ENCODE data around the gene IRF7.

IRF7 gene

DNA sequence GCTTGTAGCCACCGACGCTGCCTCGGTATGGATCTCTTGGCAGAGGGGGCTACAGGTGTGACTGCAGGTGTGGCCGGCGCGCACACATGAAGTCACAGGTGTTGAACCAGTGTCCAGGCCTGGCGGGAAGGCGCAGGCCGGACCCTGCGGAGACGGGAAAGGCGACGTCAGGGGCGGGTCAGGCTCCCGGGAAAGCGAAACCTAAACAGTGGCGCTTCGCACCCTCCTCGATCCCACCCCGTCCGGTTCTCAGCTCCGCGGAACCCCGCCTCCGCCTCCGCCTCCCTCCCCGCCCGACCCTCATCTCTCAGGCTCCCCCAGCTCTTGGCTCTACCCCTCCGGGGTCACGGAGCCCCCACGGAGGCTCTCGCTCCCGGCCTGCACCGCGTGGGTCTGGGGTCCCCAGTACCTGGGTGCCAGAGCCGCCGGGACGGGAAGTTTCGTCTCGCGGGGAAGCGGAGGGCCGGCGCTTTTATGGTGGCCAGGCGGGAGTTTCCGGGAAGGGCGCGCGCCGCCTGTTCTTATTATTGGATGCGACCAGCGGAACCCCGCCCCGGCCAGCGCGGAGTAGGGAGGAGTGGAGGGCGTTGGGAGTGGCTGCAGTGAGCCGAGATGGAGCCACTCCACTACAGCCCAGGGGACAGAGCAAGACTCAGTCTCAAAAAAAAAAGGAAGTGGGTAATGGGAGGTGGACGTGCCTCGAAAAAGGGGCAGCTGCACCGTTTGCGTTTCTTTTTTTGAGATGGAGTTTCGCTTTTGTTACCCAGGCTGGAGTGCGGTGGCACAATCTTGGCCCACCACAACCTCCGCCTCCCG is at the start of gene IRF7:
Gene IRF7 (minus strand): TSS at position 447 of the 816 bp plus-strand sequence. CDS start 586 bp downstream, outside the sequence.
- H3K36me3 ChIP-seq = peaks cover 47% of the 10 kb centered on the region
- H3K4me3 ChIP-seq (ENCODE audit: low read depth in 1 of 2, low read length in 1 of 2) = peak within 1 kb of the TSS; percentile 86 to 97
- peak within 1 kb of the TSS; percentile 92 for H3K27ac ChIP-seq
- H3K4me1 ChIP-seq (ENCODE audit: control insufficient read depth in 1 of 2, insufficient read depth in 1 of 2, low read depth in 1 of 2, low read length in 1 of 2) = peaks cover 31 to 32% of the 10 kb centered on the region in 2 experiments
- TF ChIP-seq, protein P1, sequence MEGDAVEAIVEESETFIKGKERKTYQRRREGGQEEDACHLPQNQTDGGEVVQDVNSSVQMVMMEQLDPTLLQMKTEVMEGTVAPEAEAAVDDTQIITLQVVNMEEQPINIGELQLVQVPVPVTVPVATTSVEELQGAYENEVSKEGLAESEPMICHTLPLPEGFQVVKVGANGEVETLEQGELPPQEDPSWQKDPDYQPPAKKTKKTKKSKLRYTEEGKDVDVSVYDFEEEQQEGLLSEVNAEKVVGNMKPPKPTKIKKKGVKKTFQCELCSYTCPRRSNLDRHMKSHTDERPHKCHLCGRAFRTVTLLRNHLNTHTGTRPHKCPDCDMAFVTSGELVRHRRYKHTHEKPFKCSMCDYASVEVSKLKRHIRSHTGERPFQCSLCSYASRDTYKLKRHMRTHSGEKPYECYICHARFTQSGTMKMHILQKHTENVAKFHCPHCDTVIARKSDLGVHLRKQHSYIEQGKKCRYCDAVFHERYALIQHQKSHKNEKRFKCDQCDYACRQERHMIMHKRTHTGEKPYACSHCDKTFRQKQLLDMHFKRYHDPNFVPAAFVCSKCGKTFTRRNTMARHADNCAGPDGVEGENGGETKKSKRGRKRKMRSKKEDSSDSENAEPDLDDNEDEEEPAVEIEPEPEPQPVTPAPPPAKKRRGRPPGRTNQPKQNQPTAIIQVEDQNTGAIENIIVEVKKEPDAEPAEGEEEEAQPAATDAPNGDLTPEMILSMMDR (IDR thresholded peaks at IDR 0.05) = peak; percentile 36
- no peaks in the 10 kb centered on the region for H3K9me3 ChIP-seq
- no peaks in the 10 kb centered on the region for H3K27me3 ChIP-seq

DNA sequence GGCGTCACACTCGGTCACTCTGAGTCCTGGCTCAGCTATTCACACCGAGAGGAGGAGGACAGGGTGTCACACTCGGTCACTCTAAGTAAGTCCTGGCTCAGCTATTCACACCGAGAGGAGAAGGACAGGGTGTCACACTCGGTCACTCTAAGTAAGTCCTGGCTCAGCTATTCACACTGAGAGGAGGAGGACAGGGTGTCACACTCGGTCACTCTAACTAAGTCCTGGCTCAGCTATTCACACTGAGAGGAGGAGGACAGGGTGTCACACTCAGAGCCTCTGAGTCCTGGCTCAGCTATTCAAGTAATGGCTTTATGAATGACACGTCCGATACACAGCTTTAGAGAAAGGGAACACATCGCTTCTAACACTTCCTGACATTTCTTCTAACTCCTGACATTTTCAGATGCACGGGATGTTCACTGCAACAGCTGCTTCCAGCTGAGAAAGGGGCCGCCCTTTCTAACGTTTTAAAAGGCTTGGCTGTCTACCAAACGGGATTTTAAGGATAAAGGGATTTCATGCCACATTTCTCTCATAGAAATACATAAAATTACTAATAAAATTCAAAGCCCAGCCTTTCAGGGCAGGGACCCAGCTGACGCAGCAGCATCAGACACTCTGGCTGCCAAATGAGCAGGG is 49.4 kb upstream of the IRF7 start:
- no peak overlapping the region for H3K27ac ChIP-seq
- H3K4me1 ChIP-seq (ENCODE audit: control insufficient read depth in 1 of 2, insufficient read depth in 1 of 2, low read depth in 1 of 2, low read length in 1 of 2) = no peaks in the 10 kb centered on the region
- no peaks in the 10 kb centered on the region for H3K27me3 ChIP-seq
- H3K9me3 ChIP-seq = no peaks in the 10 kb centered on the region
- H3K36me3 ChIP-seq = peaks cover 21% of the 10 kb centered on the region
- no peak overlapping the region for H3K4me3 ChIP-seq (ENCODE audit: low read depth in 1 of 2, low read length in 1 of 2)
- TF ChIP-seq, protein P1 (IDR thresholded peaks at IDR 0.05) = no peak

DNA sequence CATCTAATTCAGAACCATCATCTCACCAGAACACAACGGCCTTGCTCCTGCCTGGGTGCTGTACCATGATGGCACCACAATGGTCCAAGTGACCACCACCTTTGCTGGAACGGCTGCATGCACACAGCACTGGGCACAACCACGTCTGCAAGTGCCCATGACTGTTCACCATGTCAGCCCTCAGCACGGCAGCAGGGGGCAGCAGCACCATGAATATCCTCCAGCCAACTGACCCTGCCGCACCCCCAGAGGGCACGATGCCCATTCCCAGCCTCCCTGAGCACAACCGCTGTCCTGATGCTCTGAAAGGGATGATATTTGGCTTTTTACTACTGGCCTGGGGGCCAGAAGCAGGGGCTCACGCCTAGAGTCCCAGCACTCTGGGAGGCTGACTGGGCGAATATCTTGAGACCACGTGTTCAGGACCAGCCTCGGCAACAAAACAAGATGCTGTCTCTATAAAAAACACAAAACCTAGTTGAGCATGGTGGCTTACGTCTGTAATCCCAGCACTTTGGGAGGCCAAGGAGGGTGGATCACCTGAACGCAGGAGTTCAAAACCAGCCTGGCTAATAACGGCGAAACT is 47.0 kb upstream of the IRF7 start:
- Histone ChIP-seq H3K27ac (no peak overlapping the region), H3K27me3 (no peaks in the 10 kb centered on the region), H3K36me3 (peaks cover 41% of the 10 kb centered on the region), H3K4me1 (ENCODE audit: control insufficient read depth in 1 of 2, insufficient read depth in 1 of 2, low read depth in 1 of 2, low read length in 1 of 2) (no peaks in the 10 kb centered on the region), H3K9me3 (no peaks in the 10 kb centered on the region), H3K4me3 (ENCODE audit: low read depth in 1 of 2, low read length in 1 of 2) (no peak overlapping the region)
- TF ChIP-seq, protein P1 (IDR thresholded peaks at IDR 0.05) = peak; percentile 59

DNA sequence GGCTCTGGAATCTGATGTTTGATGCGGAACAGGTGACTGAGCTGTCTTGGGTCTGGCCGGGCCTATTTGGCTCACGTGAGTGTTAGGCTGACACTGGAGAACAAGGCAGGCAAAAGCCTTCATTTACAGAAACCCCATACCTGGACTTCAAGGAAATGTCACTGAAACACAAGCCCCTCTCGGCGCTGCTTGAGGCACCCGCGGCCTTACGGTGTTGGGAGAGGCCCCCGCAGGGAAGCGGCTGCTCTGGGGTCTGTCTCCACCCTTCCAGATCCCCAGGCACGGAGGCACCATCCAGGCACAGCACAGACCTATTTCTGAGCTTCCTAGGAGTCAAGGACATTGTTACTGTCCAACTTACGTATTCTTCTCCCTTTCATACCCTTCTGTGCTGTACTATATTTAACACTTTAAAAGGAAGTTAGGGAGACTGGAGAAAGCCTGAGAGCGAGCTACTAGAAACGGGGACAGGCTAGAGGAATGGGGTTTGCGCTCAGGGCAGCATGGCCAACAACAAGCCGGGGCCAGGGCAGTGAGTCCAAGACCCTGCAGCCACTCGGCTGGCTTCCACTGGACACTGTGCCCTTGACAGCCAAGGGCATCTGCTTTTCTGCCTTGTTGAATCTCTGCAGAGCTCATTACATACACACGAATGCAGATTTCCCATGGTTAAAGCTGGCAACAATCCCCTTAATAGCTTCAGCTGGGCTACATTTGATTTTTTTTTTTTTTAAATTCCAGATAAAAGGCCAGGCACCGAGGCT is 45.1 kb upstream of the IRF7 start:
- TF ChIP-seq, protein P1 (IDR thresholded peaks at IDR 0.05) = no peak
- H3K27me3 ChIP-seq = no peaks in the 10 kb centered on the region
- no peaks in the 10 kb centered on the region for H3K9me3 ChIP-seq
- peaks cover 49% of the 10 kb centered on the region for H3K36me3 ChIP-seq
- H3K4me1 ChIP-seq (ENCODE audit: control insufficient read depth in 1 of 2, insufficient read depth in 1 of 2, low read depth in 1 of 2, low read length in 1 of 2) = no peaks in the 10 kb centered on the region
- no peak overlapping the region for H3K27ac ChIP-seq
- H3K4me3 ChIP-seq (ENCODE audit: low read depth in 1 of 2, low read length in 1 of 2) = no peak overlapping the region

DNA sequence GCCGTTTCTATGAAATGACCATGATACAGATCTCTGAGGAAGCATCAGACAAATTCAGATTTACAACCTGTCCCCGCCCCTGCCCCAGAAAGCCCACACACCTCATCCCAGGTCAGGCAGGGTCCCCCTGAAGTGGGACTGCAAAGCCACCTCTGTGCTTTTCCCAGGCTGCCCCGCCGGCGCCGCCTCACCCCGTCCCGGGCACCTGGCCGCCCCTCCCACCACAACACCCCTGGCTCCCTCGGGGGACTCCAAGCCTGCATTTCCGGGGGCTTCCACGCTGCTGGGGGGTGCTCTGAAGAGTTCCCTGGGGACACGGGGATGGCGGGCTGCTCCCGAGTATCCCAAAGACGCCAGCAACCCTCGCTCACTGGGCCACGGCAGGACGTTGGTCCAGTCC is 44.5 kb upstream of the IRF7 start:
- Histone ChIP-seq H3K27ac (no peak overlapping the region), H3K27me3 (no peaks in the 10 kb centered on the region), H3K9me3 (no peaks in the 10 kb centered on the region), H3K4me1 (ENCODE audit: control insufficient read depth in 1 of 2, insufficient read depth in 1 of 2, low read depth in 1 of 2, low read length in 1 of 2) (no peaks in the 10 kb centered on the region), H3K36me3 (peaks cover 44% of the 10 kb centered on the region), H3K4me3 (ENCODE audit: low read depth in 1 of 2, low read length in 1 of 2) (no peak overlapping the region)
- TF ChIP-seq, protein P1 (IDR thresholded peaks at IDR 0.05) = no peak

All from neutrophil (primary cell).